AG10803 (cell line): ENCODE results near the gene TP73.

ENCODE experiments used
- DNase-seq: peaks from one replicate; pipeline ENCODE4 v3.0.0; 2010; ENCODE audit warnings: low read depth
- H3K4me3 ChIP-seq: 2 replicates; pipeline ENCODE4 v1.5.1; 2011; ENCODE audit warnings: mild to moderate bottlenecking, low read length, control low read depth
- TF ChIP-seq, protein P1 (sequence below): conservative IDR thresholded peaks from 2 replicates; pipeline ENCODE4 v1.5.1; 2011; ENCODE audit warnings: mild to moderate bottlenecking, low read length, control low read depth, inconsistent platforms

TP73 gene

GRCh38 chr1:3651930-3652547 is at the start of gene TP73:
TSS of gene TP73 (plus strand) at chr1:3652516. CDS start at chr1:3682366, 29,850 bp downstream.
- TF ChIP-seq, protein P1, sequence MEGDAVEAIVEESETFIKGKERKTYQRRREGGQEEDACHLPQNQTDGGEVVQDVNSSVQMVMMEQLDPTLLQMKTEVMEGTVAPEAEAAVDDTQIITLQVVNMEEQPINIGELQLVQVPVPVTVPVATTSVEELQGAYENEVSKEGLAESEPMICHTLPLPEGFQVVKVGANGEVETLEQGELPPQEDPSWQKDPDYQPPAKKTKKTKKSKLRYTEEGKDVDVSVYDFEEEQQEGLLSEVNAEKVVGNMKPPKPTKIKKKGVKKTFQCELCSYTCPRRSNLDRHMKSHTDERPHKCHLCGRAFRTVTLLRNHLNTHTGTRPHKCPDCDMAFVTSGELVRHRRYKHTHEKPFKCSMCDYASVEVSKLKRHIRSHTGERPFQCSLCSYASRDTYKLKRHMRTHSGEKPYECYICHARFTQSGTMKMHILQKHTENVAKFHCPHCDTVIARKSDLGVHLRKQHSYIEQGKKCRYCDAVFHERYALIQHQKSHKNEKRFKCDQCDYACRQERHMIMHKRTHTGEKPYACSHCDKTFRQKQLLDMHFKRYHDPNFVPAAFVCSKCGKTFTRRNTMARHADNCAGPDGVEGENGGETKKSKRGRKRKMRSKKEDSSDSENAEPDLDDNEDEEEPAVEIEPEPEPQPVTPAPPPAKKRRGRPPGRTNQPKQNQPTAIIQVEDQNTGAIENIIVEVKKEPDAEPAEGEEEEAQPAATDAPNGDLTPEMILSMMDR: no peak
- no peak within 1 kb of the TSS for H3K4me3 ChIP-seq
- no peak for DNase-seq

DNA sequence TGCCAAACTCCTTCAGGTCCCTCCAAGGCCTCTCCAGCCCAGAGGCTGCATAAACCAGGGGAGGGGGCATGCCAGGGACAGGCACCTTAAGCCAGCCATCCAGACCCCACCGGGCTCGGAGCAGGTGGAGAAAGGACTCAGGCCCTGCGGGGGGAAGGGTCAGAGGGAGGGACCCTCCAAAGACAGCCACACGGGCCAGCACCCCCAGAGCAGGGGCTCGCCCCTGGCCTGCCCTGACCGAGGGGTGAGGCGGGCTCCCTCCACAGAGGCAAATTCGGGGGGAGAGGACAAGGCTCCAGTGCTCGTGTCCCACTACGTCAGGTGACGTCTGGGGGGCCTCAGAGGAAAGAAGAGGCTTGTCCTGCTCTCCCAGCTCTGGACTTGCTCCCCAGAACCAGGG is 49.2 kb upstream of the TP73 start:
- no peak for DNase-seq
- H3K4me3 ChIP-seq: no peak overlapping the region
- TF ChIP-seq, protein P1: no peak

- TF ChIP-seq, protein P1: no peak
- H3K4me3 ChIP-seq: no peak overlapping the region
- no peak for DNase-seq
These were observed 48.5 kb upstream of the TP73 start for GRCh38 chr1:3603571-3604467.

- H3K4me3 ChIP-seq: no peak overlapping the region
- TF ChIP-seq, protein P1: no peak
These were observed 47.8 kb upstream of the TP73 start for GRCh38 chr1:3604468-3604974.

GRCh38 chr1:3604997-3605823 is 47.1 kb upstream of the TP73 start:
- TF ChIP-seq, protein P1: no peak
- no peak overlapping the region for H3K4me3 ChIP-seq
- DNase-seq: no peak

More at GRCh38 chr1:3604468-3604974, 47.8 kb upstream of the TP73 start:
- DNase-seq: no peak

DNA sequence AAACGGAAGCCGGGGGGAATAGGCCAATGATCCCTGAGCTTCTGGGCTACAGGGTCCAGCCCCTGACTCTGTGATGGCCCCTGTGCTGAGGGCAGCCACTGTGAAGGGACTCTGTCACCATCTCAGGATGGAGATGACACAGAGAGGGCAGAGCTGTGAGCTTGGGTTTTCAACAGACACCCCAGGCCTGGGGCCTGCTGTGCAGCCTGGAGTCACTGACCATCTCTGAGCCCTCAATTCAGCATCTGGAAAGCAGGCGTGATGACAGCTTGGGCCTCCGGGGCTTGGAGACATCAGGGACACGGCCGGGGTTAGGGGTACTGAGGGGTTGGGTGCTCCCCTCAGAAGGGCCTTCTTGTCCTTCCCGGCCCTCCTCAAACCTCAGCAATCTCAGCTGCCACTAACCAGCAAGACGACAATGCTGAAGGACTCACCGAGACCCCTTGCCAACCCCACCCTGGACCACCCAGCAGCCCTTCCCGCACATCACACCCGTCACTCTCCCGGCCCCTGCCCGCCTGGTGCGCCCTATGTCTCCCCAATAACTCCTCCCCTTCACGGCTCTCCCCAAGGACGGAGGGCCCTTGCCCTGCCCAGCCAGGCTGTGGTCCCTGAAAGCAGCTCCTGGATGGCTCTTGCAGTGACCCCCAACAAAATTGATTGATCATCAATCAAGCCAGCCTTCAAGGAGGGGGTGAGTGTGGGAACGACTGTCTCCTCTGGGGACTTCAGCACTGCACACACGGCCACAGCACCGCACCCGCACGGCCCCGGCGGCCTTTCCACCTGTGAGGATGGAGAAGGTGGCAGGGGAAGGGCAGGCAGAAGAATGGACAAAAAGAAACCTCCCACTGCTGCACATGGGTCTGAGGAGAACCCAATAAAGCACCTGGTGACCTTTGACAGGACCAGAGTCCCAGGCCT is 45.3 kb upstream of the TP73 start:
- TF ChIP-seq, protein P1: no peak
- no peak overlapping the region for H3K4me3 ChIP-seq
- DNase-seq: no peak
